ENCODE measurements around the gene SELENOH.

GRCh38 chr11:57744357-57744756 lies 3.1 kb downstream of the SELENOH start:
- TF ChIP-seq, protein P1, sequence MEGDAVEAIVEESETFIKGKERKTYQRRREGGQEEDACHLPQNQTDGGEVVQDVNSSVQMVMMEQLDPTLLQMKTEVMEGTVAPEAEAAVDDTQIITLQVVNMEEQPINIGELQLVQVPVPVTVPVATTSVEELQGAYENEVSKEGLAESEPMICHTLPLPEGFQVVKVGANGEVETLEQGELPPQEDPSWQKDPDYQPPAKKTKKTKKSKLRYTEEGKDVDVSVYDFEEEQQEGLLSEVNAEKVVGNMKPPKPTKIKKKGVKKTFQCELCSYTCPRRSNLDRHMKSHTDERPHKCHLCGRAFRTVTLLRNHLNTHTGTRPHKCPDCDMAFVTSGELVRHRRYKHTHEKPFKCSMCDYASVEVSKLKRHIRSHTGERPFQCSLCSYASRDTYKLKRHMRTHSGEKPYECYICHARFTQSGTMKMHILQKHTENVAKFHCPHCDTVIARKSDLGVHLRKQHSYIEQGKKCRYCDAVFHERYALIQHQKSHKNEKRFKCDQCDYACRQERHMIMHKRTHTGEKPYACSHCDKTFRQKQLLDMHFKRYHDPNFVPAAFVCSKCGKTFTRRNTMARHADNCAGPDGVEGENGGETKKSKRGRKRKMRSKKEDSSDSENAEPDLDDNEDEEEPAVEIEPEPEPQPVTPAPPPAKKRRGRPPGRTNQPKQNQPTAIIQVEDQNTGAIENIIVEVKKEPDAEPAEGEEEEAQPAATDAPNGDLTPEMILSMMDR (IDR thresholded peaks at IDR 0.05) = no peak
- no peak for TF ChIP-seq POLR2A (IDR thresholded peaks at IDR 0.05)
